Measurements from ENCODE around the gene PISD.

- TF ChIP-seq POLR2AphosphoS5 (IDR thresholded peaks at IDR 0.05): no peak
- TF ChIP-seq CTCF (IDR thresholded peaks at IDR 0.05): no peak
- no peak for TF ChIP-seq EP300 (IDR thresholded peaks at IDR 0.05)
Observed at GRCh38 chr22:31604746-31605705, 57.0 kb downstream of the PISD start.

Measured in stomach (tissue), 4 donors.